Keratinocyte (primary cell): ENCODE measurements around the gene POLR2C. TPM values are rescaled to one million over a fixed set of nuclear protein-coding genes. Genes with fewer than 3 reads are reported as not detected.

Source experiments
- DNase-seq: peaks from one replicate; pipeline ENCODE4 v3.0.0-alpha.2; 2011; ENCODE audit warnings: low read depth, missing footprints, low spot score
- FAIRE-seq: peaks from 2 replicates; lab custom pipeline; 2011; peaks lifted over from hg19 to GRCh38; lab: Jason Lieb, UNC
- H2AFZ ChIP-seq: 2 replicates; pipeline ENCODE4 v1.6.0; 2012; ENCODE audit warnings: low read length, control low read depth, inconsistent platforms; ENCODE audit not compliant: control insufficient read depth
- H3K27ac ChIP-seq: 2 replicates; pipeline ENCODE4 v1.5.1; 2011; ENCODE audit warnings: low read length; ENCODE audit not compliant: control insufficient read depth, insufficient read depth
- H3K27me3 ChIP-seq: 3 replicates; pipeline ENCODE4 v1.6.0; 2011; ENCODE audit warnings: low read length; ENCODE audit not compliant: control insufficient read depth, insufficient read depth; ENCODE audit errors: extremely low read depth
- H3K36me3 ChIP-seq, 2 experiments: 2 replicates in 1 of 2; 3 replicates in 1 of 2; pipeline ENCODE4 v1.5.1; 2011; ENCODE audit warnings: low read length in 2 of 2, mild to moderate bottlenecking in 1 of 2; ENCODE audit not compliant: control insufficient read depth in 2 of 2, insufficient read depth in 2 of 2; ENCODE audit errors: extremely low read depth in 1 of 2
- H3K4me1 ChIP-seq: 3 replicates; pipeline ENCODE4 v1.5.1; 2011; ENCODE audit warnings: low read length; ENCODE audit not compliant: control insufficient read depth, insufficient read depth; ENCODE audit errors: extremely low read depth
- H3K4me2 ChIP-seq: 3 replicates; pipeline ENCODE4 v1.6.0; 2011; ENCODE audit warnings: low read depth, low read length; ENCODE audit not compliant: control insufficient read depth, insufficient read depth; ENCODE audit errors: extremely low read depth
- H3K4me3 ChIP-seq, 3 experiments: fragments of 200-600 bp in 1 of 3; sonication (generic) in 1 of 3; 2 replicates in 2 of 3; 3 replicates in 1 of 3; pipeline ENCODE4 v1.5.1; 2011 to 2016; ENCODE audit warnings: low read length in 3 of 3, mild to moderate bottlenecking in 3 of 3, control low read depth in 2 of 3, inconsistent platforms in 1 of 3, low read depth in 1 of 3, mixed read lengths in 1 of 3, mixed run types in 1 of 3, moderate library complexity in 1 of 3; ENCODE audit not compliant: control insufficient read depth in 2 of 3, insufficient read depth in 2 of 3; ENCODE audit errors: extremely low read depth in 1 of 3
- H3K79me2 ChIP-seq: 2 replicates; pipeline ENCODE4 v1.6.0; 2012; ENCODE audit warnings: low read length; ENCODE audit not compliant: control insufficient read depth, insufficient read depth
- H3K9ac ChIP-seq: 3 replicates; pipeline ENCODE4 v1.6.0; 2011; ENCODE audit warnings: low read length; ENCODE audit not compliant: control insufficient read depth, insufficient read depth; ENCODE audit errors: extremely low read depth
- H3K9me1 ChIP-seq: 3 replicates; pipeline ENCODE4 v1.6.0; 2011; ENCODE audit warnings: low read length; ENCODE audit not compliant: control insufficient read depth, insufficient read depth; ENCODE audit errors: extremely low read depth
- H3K9me3 ChIP-seq: 2 replicates; pipeline ENCODE4 v1.5.1; 2012; ENCODE audit warnings: low read depth, low read length; ENCODE audit not compliant: control insufficient read depth
- H4K20me1 ChIP-seq: 3 replicates; pipeline ENCODE4 v1.6.0; 2011; ENCODE audit warnings: low read length; ENCODE audit not compliant: control insufficient read depth, insufficient read depth; ENCODE audit errors: extremely low read depth
- EZH2 ChIP-seq: IDR thresholded peaks from one replicate; pipeline ENCODE4 v1.6.1; 2012; ENCODE audit warnings: inconsistent platforms, mild to moderate bottlenecking, low read length, moderate library complexity
- dilution Hi-C: fragments of 300-500 bp; cut with MboI; formaldehyde crosslinking; loops from one replicate; pipeline ENCODE4 v1.7.0; 2020; ENCODE audit warnings: low sequenced_read_pairs; ENCODE audit not compliant: extremely low pct_ligation_motif_present
- polyA plus RNA-seq, 5 experiments: library from polyadenylated mRNA; depleted of rRNA in 3 of 5; stranded (reverse) in 3 of 5; stranded (forward) in 1 of 5; unstranded in 1 of 5; fragments of >200 nt; gene quantifications; 1 replicate in 1 of 5; 2 replicates in 3 of 5; 3 replicates in 1 of 5; pipeline versions ENCODE4 v1.2.1 to v1.2.3, GENCODE V29; 2011 to 2012; ENCODE audit warnings: missing spikeins in 2 of 5, low read depth in 1 of 5, low replicate concordance in 1 of 5
- TF ChIP-seq, protein P1 (sequence below), 3 experiments: IDR thresholded peaks in 1 of 3; conservative IDR thresholded peaks in 1 of 3; optimal IDR thresholded peaks in 1 of 3; 2 replicates in 2 of 3; 3 replicates in 1 of 3; pipeline versions ENCODE3 to v1.5.1; 2011; ENCODE audit warnings: low read length in 3 of 3, mild to moderate bottlenecking in 3 of 3, moderate library complexity in 2 of 3, control low read depth in 1 of 3, inconsistent platforms in 1 of 3; ENCODE audit not compliant: insufficient read depth in 2 of 3; ENCODE audit errors: extremely low read depth in 1 of 3

POLR2C gene
- polyA plus RNA-seq, 1 donor (not counting 4 experiments of a cell fraction or from before 2014, with no cell fraction given): 74.6 TPM

DNA sequence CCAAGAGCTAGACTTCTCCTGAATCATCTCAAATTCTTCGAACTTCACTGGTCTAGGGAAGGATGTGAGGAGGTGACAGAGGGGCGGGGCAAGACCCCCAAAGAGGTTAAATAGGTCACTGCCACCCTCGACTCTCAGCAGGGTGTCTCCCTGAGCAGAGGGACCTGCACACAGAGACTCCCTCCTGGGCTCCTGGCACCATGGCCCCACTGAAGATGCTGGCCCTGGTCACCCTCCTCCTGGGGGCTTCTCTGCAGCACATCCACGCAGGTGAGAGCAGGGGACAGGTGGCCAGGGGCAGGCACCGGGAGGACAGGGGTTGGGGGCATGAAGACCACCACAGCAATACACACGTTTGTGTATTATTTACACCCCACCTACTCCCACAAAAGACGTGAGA is 48.7 kb upstream of the POLR2C start:
- Histone ChIP-seq H3K27me3 (peaks cover 14% of the 10 kb centered on the region), H3K4me2 (no peak overlapping the region), H3K27ac (no peak overlapping the region), H3K9ac (no peak overlapping the region), H3K4me1 (peaks cover 27% of the 10 kb centered on the region), H3K9me3 (no peaks in the 10 kb centered on the region), H3K36me3 (no peaks in the 10 kb centered on the region), H3K4me3 (no peak overlapping the region), H4K20me1 (no peaks in the 10 kb centered on the region), H3K9me1 (no peaks in the 10 kb centered on the region), H2AFZ (no peak overlapping the region), H3K79me2 (no peaks in the 10 kb centered on the region)
- FAIRE-seq (no peak), DNase-seq (no peak)
- dilution Hi-C loops: loop anchor here (10.0 kb wide), 1 partner anchor 69 kb away; no protein-coding TSS in a partner anchor
- no peak for TF ChIP-seq EZH2
- TF ChIP-seq, protein P1, sequence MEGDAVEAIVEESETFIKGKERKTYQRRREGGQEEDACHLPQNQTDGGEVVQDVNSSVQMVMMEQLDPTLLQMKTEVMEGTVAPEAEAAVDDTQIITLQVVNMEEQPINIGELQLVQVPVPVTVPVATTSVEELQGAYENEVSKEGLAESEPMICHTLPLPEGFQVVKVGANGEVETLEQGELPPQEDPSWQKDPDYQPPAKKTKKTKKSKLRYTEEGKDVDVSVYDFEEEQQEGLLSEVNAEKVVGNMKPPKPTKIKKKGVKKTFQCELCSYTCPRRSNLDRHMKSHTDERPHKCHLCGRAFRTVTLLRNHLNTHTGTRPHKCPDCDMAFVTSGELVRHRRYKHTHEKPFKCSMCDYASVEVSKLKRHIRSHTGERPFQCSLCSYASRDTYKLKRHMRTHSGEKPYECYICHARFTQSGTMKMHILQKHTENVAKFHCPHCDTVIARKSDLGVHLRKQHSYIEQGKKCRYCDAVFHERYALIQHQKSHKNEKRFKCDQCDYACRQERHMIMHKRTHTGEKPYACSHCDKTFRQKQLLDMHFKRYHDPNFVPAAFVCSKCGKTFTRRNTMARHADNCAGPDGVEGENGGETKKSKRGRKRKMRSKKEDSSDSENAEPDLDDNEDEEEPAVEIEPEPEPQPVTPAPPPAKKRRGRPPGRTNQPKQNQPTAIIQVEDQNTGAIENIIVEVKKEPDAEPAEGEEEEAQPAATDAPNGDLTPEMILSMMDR (optimal IDR thresholded peaks at IDR 0.05 in 1 of 3, IDR thresholded peaks at IDR 0.05 in 1 of 3, conservative IDR thresholded peaks at IDR 0.05 in 1 of 3; ENCODE audit: extremely low read depth in 1 of 3, insufficient read depth in 2 of 3, low read length in 3 of 3): no peak

- H3K27ac ChIP-seq: no peak overlapping the region
- no peak overlapping the region for H3K4me3 ChIP-seq
- dilution Hi-C loops: loop anchor here (5.0 to 10.0 kb wide), 2 partner anchors 71 to 109 kb away; no protein-coding TSS in a partner anchor
- no peaks in the 10 kb centered on the region for H3K36me3 ChIP-seq
- no peaks in the 10 kb centered on the region for H3K9me1 ChIP-seq
- H3K9ac ChIP-seq: no peak overlapping the region
- no peak overlapping the region for H2AFZ ChIP-seq
- H4K20me1 ChIP-seq: no peaks in the 10 kb centered on the region
- H3K79me2 ChIP-seq: no peaks in the 10 kb centered on the region
- peaks cover 11% of the 10 kb centered on the region for H3K27me3 ChIP-seq
- no peak overlapping the region for H3K4me2 ChIP-seq
- FAIRE-seq (no peak), DNase-seq (no peak)
- H3K9me3 ChIP-seq: no peaks in the 10 kb centered on the region
- TF ChIP-seq, protein P1 (optimal IDR thresholded peaks at IDR 0.05 in 1 of 3, IDR thresholded peaks at IDR 0.05 in 1 of 3, conservative IDR thresholded peaks at IDR 0.05 in 1 of 3; ENCODE audit: extremely low read depth in 1 of 3, insufficient read depth in 2 of 3, low read length in 3 of 3): no peak
- TF ChIP-seq EZH2: no peak
- peaks cover 19% of the 10 kb centered on the region for H3K4me1 ChIP-seq
Measured at GRCh38 chr16:57416084-57416483, 46.4 kb upstream of the POLR2C start.
